Measurements from ENCODE around the gene C16orf90.

The C16orf90 gene

GRCh38 chr16:3470723-3471122, 24.6 kb downstream of the C16orf90 start:
- TF ChIP-seq, protein P1, sequence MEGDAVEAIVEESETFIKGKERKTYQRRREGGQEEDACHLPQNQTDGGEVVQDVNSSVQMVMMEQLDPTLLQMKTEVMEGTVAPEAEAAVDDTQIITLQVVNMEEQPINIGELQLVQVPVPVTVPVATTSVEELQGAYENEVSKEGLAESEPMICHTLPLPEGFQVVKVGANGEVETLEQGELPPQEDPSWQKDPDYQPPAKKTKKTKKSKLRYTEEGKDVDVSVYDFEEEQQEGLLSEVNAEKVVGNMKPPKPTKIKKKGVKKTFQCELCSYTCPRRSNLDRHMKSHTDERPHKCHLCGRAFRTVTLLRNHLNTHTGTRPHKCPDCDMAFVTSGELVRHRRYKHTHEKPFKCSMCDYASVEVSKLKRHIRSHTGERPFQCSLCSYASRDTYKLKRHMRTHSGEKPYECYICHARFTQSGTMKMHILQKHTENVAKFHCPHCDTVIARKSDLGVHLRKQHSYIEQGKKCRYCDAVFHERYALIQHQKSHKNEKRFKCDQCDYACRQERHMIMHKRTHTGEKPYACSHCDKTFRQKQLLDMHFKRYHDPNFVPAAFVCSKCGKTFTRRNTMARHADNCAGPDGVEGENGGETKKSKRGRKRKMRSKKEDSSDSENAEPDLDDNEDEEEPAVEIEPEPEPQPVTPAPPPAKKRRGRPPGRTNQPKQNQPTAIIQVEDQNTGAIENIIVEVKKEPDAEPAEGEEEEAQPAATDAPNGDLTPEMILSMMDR (IDR thresholded peaks at IDR 0.05; ENCODE audit: extremely low read depth, insufficient read depth, missing control alignments): no peak
- DNase-seq (ENCODE audit: low spot score): no peak
- in situ Hi-C loops (cut with MboI; ENCODE audit: low pct_unique_long_range_greater_than_20kb, low sequenced_read_pairs, unreplicated experiment): no loop called here

DNA sequence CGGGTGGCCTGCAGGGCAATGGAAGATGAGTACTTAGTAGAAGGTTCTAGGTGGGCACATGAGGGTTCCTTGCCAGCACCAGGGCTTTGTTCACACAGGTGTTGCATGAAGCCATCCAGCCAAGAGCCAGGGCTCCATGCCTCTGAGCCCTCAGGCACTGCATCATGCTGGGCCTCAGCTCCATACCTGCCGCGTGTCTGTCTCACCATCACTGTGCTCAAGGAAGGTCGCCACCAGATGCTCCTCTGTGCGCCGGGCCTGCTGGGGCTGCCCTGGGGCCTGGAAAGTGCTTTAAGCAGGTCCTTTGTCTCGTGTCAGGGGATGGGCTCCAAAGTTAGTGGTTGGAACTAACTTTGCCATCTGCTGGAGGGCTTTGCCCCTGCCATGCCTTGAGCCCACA, 25.6 kb downstream of the C16orf90 start:
- no peak for DNase-seq (ENCODE audit: low spot score)
- in situ Hi-C loops (cut with MboI; ENCODE audit: low pct_unique_long_range_greater_than_20kb, low sequenced_read_pairs, unreplicated experiment): no loop called here
- TF ChIP-seq, protein P1 (IDR thresholded peaks at IDR 0.05; ENCODE audit: extremely low read depth, insufficient read depth, missing control alignments): no peak

DNA sequence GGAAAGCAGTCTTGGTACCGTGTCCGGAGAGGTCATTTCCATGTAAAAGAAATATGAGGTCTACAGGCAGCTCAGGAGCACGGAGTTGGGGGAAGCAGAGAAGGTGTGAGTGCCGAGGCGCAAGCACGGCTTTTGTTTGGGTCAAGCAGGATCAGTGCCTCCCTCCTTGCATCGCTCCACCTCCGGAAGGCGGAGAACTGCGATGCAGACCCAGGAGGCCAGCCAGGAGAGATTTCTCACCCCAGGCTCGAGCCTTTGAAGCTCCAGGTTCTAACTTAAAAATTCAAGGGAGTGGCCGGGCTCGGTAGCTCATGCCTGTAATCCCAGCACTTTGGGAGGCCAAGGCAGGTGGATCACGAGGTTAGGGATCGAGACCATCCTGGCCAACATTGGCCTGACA, 26.8 kb downstream of the C16orf90 start:
- in situ Hi-C loops (cut with MboI; ENCODE audit: low pct_unique_long_range_greater_than_20kb, low sequenced_read_pairs, unreplicated experiment): no loop called here
- TF ChIP-seq, protein P1 (IDR thresholded peaks at IDR 0.05; ENCODE audit: extremely low read depth, insufficient read depth, missing control alignments): no peak
- DNase-seq (ENCODE audit: low spot score): no peak

DNA sequence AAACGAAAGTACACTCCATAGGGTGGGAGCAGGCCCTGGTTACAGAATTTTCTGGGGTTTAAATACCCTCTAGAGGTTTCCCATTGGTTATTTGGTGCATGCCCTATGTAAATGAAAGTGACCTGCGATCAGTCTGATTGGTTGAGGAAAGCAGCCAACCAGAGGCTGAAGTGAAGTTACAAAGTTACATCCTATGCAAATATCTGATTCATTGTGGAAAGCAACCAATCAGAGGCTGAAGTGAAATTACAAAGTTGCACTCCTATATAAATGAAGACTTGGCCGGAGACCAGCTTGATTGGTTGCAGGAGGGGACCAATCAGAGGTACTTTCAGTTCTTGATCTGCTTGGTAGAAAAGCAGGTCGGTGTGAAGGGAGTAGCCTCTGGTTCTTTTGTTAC, 27.4 kb downstream of the C16orf90 start:
- DNase-seq (ENCODE audit: low spot score): no peak
- TF ChIP-seq, protein P1 (IDR thresholded peaks at IDR 0.05; ENCODE audit: extremely low read depth, insufficient read depth, missing control alignments): no peak
- in situ Hi-C loops (cut with MboI; ENCODE audit: low pct_unique_long_range_greater_than_20kb, low sequenced_read_pairs, unreplicated experiment): no loop called here

- no peak for DNase-seq (ENCODE audit: low spot score)
- TF ChIP-seq, protein P1 (IDR thresholded peaks at IDR 0.05; ENCODE audit: extremely low read depth, insufficient read depth, missing control alignments): no peak
- in situ Hi-C loops (cut with MboI; ENCODE audit: low pct_unique_long_range_greater_than_20kb, low sequenced_read_pairs, unreplicated experiment): no loop called here
These were observed 28.1 kb downstream of the C16orf90 start for GRCh38 chr16:3467182-3467581.

DNA sequence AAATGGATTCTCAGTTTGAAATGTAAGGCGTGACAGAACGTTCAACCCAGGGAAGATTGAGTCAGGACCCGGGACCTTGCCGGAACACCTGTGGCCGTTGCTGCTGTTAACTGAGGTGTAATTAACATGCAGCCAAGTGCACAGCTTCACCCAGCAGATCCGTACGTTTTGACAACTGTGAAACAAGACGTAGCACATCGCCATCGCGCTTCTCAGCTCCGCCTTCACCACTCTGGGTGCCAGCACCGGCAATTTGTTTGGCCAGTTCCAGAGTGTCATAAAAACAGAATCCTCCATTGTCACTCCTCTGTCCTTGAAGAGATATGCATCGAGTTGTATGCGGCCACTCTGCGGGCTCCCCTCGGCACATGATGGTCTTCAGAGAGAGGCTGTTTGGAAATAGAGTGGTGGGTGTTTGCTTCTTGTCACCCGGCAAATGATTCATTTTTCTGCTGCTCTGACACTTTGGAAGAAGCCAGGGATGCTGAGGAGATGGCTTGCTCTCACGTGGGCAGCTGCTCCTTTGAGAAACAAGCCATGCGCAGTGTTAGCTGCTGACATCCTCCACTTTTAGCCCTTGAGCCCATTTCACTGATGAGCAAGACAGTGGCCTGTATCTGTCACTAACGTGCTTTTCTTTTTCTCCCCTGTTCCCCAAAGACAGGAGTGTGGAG, 29.2 kb downstream of the C16orf90 start:
- TF ChIP-seq, protein P1 (IDR thresholded peaks at IDR 0.05; ENCODE audit: extremely low read depth, insufficient read depth, missing control alignments): no peak

More for the DNA sequence above, 29.2 kb downstream of the C16orf90 start:
- DNase-seq (ENCODE audit: low spot score): no peak
- in situ Hi-C loops (cut with MboI; ENCODE audit: low pct_unique_long_range_greater_than_20kb, low sequenced_read_pairs, unreplicated experiment): no loop called here

Measured in GM13977 (cell line).